GM12891 (cell line): ENCODE measurements around the gene ZNF160.

ENCODE experiments used
- PAX5 ChIP-seq: IDR thresholded peaks from 2 replicates; pipeline ENCODE4 v1.6.1; 2011; ENCODE audit warnings: low read length, moderate library complexity, mild to moderate bottlenecking; ENCODE audit not compliant: insufficient read depth, severe bottlenecking
- POLR2A ChIP-seq: IDR thresholded peaks from 2 replicates; pipeline ENCODE4 v1.6.1; 2011; ENCODE audit warnings: low read depth, low read length, control low read depth
- POLR2AphosphoS5 ChIP-seq: IDR thresholded peaks from 2 replicates; pipeline ENCODE4 v1.6.1; 2011; ENCODE audit warnings: low read depth, low read length, control low read depth
- POU2F2 ChIP-seq: IDR thresholded peaks from 2 replicates; pipeline ENCODE4 v1.6.1; 2011; ENCODE audit warnings: low read depth, mild to moderate bottlenecking, control low read depth, low read length, moderate library complexity
- SPI1 ChIP-seq: IDR thresholded peaks from 2 replicates; pipeline ENCODE4 v1.6.1; 2011; ENCODE audit warnings: low read depth, low read length, control low read depth
- TAF1 ChIP-seq: IDR thresholded peaks from 2 replicates; pipeline ENCODE4 v1.6.1; 2011; ENCODE audit warnings: low read depth, low read length, control low read depth

GRCh38 chr19:53078668-53079067 is 24.6 kb downstream of the ZNF160 start:
- TF ChIP-seq POLR2A (no peak), POLR2AphosphoS5 (no peak), PAX5 (no peak), TAF1 (no peak), POU2F2 (no peak), SPI1 (no peak)
